BE2C (cell line): ENCODE results near the gene ZNG1A. TPM values are rescaled to one million over a fixed set of nuclear protein-coding genes. Genes with fewer than 3 reads are reported as not detected.
"Not testable (repeated sequence)": the region's sequence is repeated elsewhere in the genome, so short reads cannot be mapped to it uniquely, and the experiment has no call there.

ENCODE experiments used
- DNase-seq: peaks from one replicate; pipeline ENCODE4 v3.0.0-alpha.2; 2020
- H3K27me3 ChIP-seq: fragments of 250-450 bp; sonication (Bioruptor Pico); 2 replicates; pipeline ENCODE4 v1.5.1; 2020; ENCODE audit warnings: mild to moderate bottlenecking
- H3K36me3 ChIP-seq: fragments of 250-450 bp; sonication (Bioruptor Pico); 2 replicates; pipeline ENCODE4 v1.5.1; 2020; ENCODE audit warnings: mild to moderate bottlenecking
- H3K4me1 ChIP-seq: fragments of 250-450 bp; sonication (Bioruptor Pico); 2 replicates; pipeline ENCODE4 v1.5.1; 2020
- H3K4me3 ChIP-seq: 2 replicates; pipeline ENCODE4 v1.5.1; 2011; ENCODE audit warnings: low read depth, low read length
- H3K9me3 ChIP-seq: fragments of 250-450 bp; sonication (Bioruptor Pico); 2 replicates; pipeline ENCODE4 v1.5.1; 2020
- CTCF ChIP-seq: IDR thresholded peaks from 2 replicates; pipeline ENCODE4 v1.5.1; 2012; ENCODE audit warnings: mild to moderate bottlenecking, low read depth, low read length
- polyA plus RNA-seq: library from polyadenylated mRNA; unstranded; fragments of >200 nt; gene quantifications from one replicate; pipeline ENCODE4 v1.2.1, GENCODE V29; 2012; ENCODE audit warnings: low read depth, missing spikeins; ENCODE audit not compliant: insufficient read length, insufficient read depth

ZNG1A gene
- polyA plus RNA-seq, result 41.2 TPM

- peak; percentile 88 for DNase-seq
- peak within 1 kb of the TSS; percentile 61 for H3K4me3 ChIP-seq
- H3K4me1 ChIP-seq, H3K36me3 ChIP-seq, H3K27me3 ChIP-seq, H3K9me3 ChIP-seq: not testable (repeated sequence)
These were observed at the start of gene ZNG1A for GRCh38 chr9:178970-179383. ZNG1A (minus strand) TSS chr9:179056; CDS start chr9:178969, 87 bp downstream.

- H3K4me1 ChIP-seq, result no peaks in the 10 kb centered on the region
- no peak for DNase-seq
- no peaks in the 10 kb centered on the region for H3K9me3 ChIP-seq
- H3K36me3 ChIP-seq, result no peaks in the 10 kb centered on the region
- no peak for TF ChIP-seq CTCF
- no peak overlapping the region for H3K4me3 ChIP-seq
- H3K27me3 ChIP-seq, result peaks cover 11% of the 10 kb centered on the region; the same call in 1 of the 2 replicates
These were observed 49.0 kb upstream of the ZNG1A start for GRCh38 chr9:227860-228259.

GRCh38 chr9:224582-225520, 46.0 kb upstream of the ZNG1A start:
- DNase-seq, result no peak
- H3K27me3 ChIP-seq, result peaks cover 11% of the 10 kb centered on the region; the same call in 1 of the 2 replicates
- no peak for TF ChIP-seq CTCF
- H3K4me3 ChIP-seq, result no peak overlapping the region
- H3K36me3 ChIP-seq, result no peaks in the 10 kb centered on the region
- H3K4me1 ChIP-seq, result no peaks in the 10 kb centered on the region
- H3K9me3 ChIP-seq, result no peaks in the 10 kb centered on the region

- peaks cover 11% of the 10 kb centered on the region; the same call in 1 of the 2 replicates for H3K27me3 ChIP-seq
- H3K9me3 ChIP-seq, result no peaks in the 10 kb centered on the region
- H3K4me1 ChIP-seq, result no peaks in the 10 kb centered on the region
- DNase-seq, result no peak
- H3K4me3 ChIP-seq, result no peak overlapping the region
- no peak for TF ChIP-seq CTCF
- H3K36me3 ChIP-seq, result no peaks in the 10 kb centered on the region
These were observed 45.2 kb upstream of the ZNG1A start for GRCh38 chr9:224026-224425.

- DNase-seq, result no peak
- peaks cover 11% of the 10 kb centered on the region; the same call in 1 of the 2 replicates for H3K27me3 ChIP-seq
- no peak overlapping the region for H3K4me3 ChIP-seq
- no peaks in the 10 kb centered on the region for H3K9me3 ChIP-seq
- no peaks in the 10 kb centered on the region for H3K4me1 ChIP-seq
- no peaks in the 10 kb centered on the region for H3K36me3 ChIP-seq
- TF ChIP-seq CTCF, result no peak
These were observed 44.3 kb upstream of the ZNG1A start for GRCh38 chr9:223152-223551.

GRCh38 chr9:221989-222776, 43.3 kb upstream of the ZNG1A start:
- H3K4me1 ChIP-seq, result no peaks in the 10 kb centered on the region
- no peak for TF ChIP-seq CTCF
- H3K27me3 ChIP-seq, result peaks cover 11% of the 10 kb centered on the region; the same call in 1 of the 2 replicates
- no peaks in the 10 kb centered on the region for H3K9me3 ChIP-seq
- no peak overlapping the region for H3K4me3 ChIP-seq
- DNase-seq, result no peak
- no peaks in the 10 kb centered on the region for H3K36me3 ChIP-seq
